Measurements from ENCODE around the gene SCIN. TPM values are rescaled to one million over a fixed set of nuclear protein-coding genes. Genes with fewer than 3 reads are reported as not detected.
"Not testable (repeated sequence)": the region's sequence is repeated elsewhere in the genome, so short reads cannot be mapped to it uniquely, and the experiment has no call there.

Gene SCIN
- total RNA-seq, 1 donor, result 2.3 TPM

- DNase-seq (ENCODE audit: low read depth), result peak; percentile 80
- H3K4me3 ChIP-seq (ENCODE audit: low read depth, low read length), result peak overlapping the region; percentile 78
- TF ChIP-seq CTCF (IDR thresholded peaks at IDR 0.05; ENCODE audit: insufficient read depth, low read length), result peak; percentile 62
Measured at GRCh38 chr7:12686234-12686890, 115.8 kb downstream of the SCIN start.

GRCh38 chr7:12686891-12687717, 116.6 kb downstream of the SCIN start, which contains the start of gene ARL4A:
ARL4A (plus strand) TSS chr7:12687633; CDS start chr7:12688255, 622 bp downstream.
- H3K4me3 ChIP-seq (ENCODE audit: low read depth, low read length), result peak within 1 kb of the TSS; percentile 78
- peak; percentile 98 for DNase-seq (ENCODE audit: low read depth)
- peak; percentile 45 for TF ChIP-seq CTCF (IDR thresholded peaks at IDR 0.05; ENCODE audit: insufficient read depth, low read length)

DNA sequence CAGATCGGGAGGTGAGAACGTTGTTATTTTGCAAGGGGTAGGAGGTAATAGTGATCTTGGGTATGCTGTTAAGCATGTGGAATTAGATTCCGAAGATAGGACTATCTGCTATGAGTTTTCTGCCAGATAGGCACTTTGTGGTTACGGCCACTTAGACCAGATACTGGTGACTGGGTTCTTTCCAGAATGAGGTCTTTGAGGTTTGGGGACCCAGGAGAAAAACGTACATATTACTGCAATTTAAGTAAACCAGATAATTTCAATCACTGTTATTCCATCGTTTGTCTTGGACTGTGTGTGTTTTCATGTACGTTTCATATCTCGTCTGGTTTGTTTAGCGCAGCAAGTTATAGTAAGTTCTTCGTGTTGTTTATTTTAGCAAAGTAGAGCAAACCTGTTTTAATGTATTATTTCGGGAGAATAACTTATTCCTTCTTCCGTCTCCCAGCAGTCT, 117.2 kb downstream of the SCIN start:
- DNase-seq (ENCODE audit: low read depth), result no peak
- H3K4me3 ChIP-seq (ENCODE audit: low read depth, low read length), result peak overlapping the region; percentile 78
- TF ChIP-seq CTCF (IDR thresholded peaks at IDR 0.05; ENCODE audit: insufficient read depth, low read length), result no peak

DNA sequence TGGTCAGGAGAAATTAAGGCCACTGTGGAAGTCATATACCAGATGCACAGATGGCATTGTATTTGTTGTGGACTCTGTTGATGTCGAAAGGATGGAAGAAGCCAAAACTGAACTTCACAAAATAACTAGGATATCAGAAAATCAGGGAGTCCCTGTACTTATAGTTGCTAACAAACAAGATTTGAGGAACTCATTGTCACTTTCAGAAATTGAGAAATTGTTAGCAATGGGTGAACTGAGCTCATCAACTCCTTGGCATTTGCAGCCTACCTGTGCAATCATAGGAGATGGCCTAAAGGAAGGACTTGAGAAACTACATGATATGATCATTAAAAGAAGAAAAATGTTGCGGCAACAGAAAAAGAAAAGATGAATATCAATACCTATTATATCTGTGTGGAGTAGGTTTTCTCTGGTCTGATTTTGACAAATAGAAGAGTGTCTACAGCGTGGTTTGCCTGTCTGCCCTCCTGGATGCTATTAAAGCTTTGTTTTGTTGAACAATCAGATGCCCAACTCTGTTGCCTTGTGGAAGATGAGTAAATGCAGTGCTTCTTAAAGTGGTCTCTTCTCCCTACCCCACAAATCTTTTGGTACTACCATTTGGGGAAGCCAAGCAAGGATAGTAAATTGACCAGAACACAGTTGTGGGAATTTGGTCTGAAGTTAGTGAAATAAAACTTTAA, 118.1 kb downstream of the SCIN start:
- DNase-seq (ENCODE audit: low read depth), result not testable (repeated sequence)
- peak overlapping the region; percentile 52 for H3K4me3 ChIP-seq (ENCODE audit: low read depth, low read length)

DNA sequence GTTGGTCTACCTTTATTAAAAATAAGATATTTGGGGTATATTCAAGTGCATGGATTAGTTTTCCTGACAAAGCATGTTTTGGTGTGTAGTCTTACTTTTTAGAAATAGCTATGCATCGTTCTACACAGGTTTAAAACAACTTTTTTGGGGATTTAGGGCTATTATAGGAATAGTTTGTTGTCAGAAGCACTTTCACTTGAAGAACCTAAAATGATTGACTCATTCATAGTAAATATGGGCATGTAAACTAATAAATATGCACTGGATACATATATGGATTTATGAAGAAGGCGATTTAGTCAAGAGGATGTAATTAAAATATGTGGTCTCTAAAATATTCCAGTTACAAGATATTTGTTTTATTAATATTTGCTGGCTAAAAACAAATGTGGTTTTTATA, 118.9 kb downstream of the SCIN start:
- DNase-seq (ENCODE audit: low read depth), result no peak
- TF ChIP-seq CTCF (IDR thresholded peaks at IDR 0.05; ENCODE audit: insufficient read depth, low read length), result no peak
- peak overlapping the region; percentile 52 for H3K4me3 ChIP-seq (ENCODE audit: low read depth, low read length)

- peak overlapping the region; percentile 52 for H3K4me3 ChIP-seq (ENCODE audit: low read depth, low read length)
- no peak for DNase-seq (ENCODE audit: low read depth)
- TF ChIP-seq CTCF (IDR thresholded peaks at IDR 0.05; ENCODE audit: insufficient read depth, low read length), result no peak
Measured at GRCh38 chr7:12690041-12690878, 119.7 kb downstream of the SCIN start.

- not testable (repeated sequence) for H3K4me3 ChIP-seq (ENCODE audit: low read depth, low read length); DNase-seq (ENCODE audit: low read depth)
Measured at GRCh38 chr7:12691388-12691787, 120.9 kb downstream of the SCIN start.
